Skeletal muscle tissue (tissue), 4 donors: ENCODE measurements around the gene STAC2. TPM values are rescaled to one million over a fixed set of nuclear protein-coding genes. Genes with fewer than 3 reads are reported as not detected.

Source experiments
- H3K27ac ChIP-seq: one replicate; pipeline ENCODE4 v1.7.0; 2013; ENCODE audit warnings: mild to moderate bottlenecking, low read depth, low read length, inconsistent platforms
- H3K27me3 ChIP-seq, 3 donors: one replicate each; pipeline ENCODE4 v1.7.0; 2013; ENCODE audit warnings: low read length in 3 of 3; ENCODE audit not compliant: control insufficient read depth in 3 of 3, insufficient read depth in 3 of 3
- H3K36me3 ChIP-seq, 3 donors: one replicate each; pipeline ENCODE4 v1.7.0; 2013; ENCODE audit warnings: low read length in 3 of 3; ENCODE audit not compliant: control insufficient read depth in 3 of 3, insufficient read depth in 3 of 3
- H3K4me1 ChIP-seq, 3 donors: one replicate each; pipeline ENCODE4 v1.7.0; 2013; ENCODE audit warnings: low read length in 3 of 3, mild to moderate bottlenecking in 3 of 3; ENCODE audit not compliant: control insufficient read depth in 3 of 3, insufficient read depth in 3 of 3
- H3K4me3 ChIP-seq, 3 donors: one replicate each; pipeline ENCODE4 v1.7.0; 2013; ENCODE audit warnings: low read length in 3 of 3
- H3K9ac ChIP-seq, 3 donors: one replicate each; pipeline ENCODE4 v1.7.0; 2013; ENCODE audit warnings: low read length in 3 of 3, mild to moderate bottlenecking in 3 of 3, moderate library complexity in 2 of 3, low read depth in 1 of 3
- H3K9me3 ChIP-seq, 3 donors: one replicate each; pipeline ENCODE4 v1.7.0; 2013; ENCODE audit warnings: low read length in 3 of 3; ENCODE audit not compliant: control insufficient read depth in 3 of 3
- total RNA-seq: library from RNA; depleted of rRNA; stranded (reverse); fragments of >200 nt; gene quantifications from one replicate; pipeline ENCODE4 v1.2.3, GENCODE V29; 2014
- donor health status: Osteomylitis.

STAC2 gene
- total RNA-seq, 1 donor from 2014 or later: not detected

- Histone ChIP-seq H3K4me1 (peaks cover 48 to 60% (median 53%) of the 10 kb centered on the region in 3 donors), H3K4me3 (peak overlapping the region; percentile 75 to 99 (median 94)), H3K27me3 (no peaks in the 10 kb centered on the region), H3K9ac (peak overlapping the region; percentile 50 to 98 (median 73)), H3K27ac (peak overlapping the region; percentile 99), H3K9me3 (no peaks in the 10 kb centered on the region), H3K36me3 (peaks cover 2 to 19% (median 13%) of the 10 kb centered on the region in 3 donors)
These were observed 32.8 kb downstream of the STAC2 start for GRCh38 chr17:39192901-39193300.

- peak overlapping the region; percentile 86 to 98 (median 89) for H3K9ac ChIP-seq
- peaks cover 53 to 69% (median 58%) of the 10 kb centered on the region in 3 donors for H3K4me1 ChIP-seq
- peak overlapping the region; percentile 75 to 99 (median 94) for H3K4me3 ChIP-seq
- peaks cover 9 to 25% (median 21%) of the 10 kb centered on the region in 3 donors for H3K36me3 ChIP-seq
- no peaks in the 10 kb centered on the region for H3K27me3 ChIP-seq
- peak overlapping the region; percentile 99 for H3K27ac ChIP-seq
- no peaks in the 10 kb centered on the region for H3K9me3 ChIP-seq
These were observed 33.8 kb downstream of the STAC2 start for GRCh38 chr17:39191750-39192510.

- H3K9ac ChIP-seq: peak overlapping the region in 2 of 3 donors; percentile 8 to 45
- no peaks in the 10 kb centered on the region for H3K27me3 ChIP-seq
- no peaks in the 10 kb centered on the region for H3K9me3 ChIP-seq
- H3K36me3 ChIP-seq: peaks cover 47 to 56% (median 48%) of the 10 kb centered on the region in 3 donors
- H3K27ac ChIP-seq: no peak overlapping the region
- H3K4me3 ChIP-seq: no peak overlapping the region
- peaks cover 21 to 42% (median 21%) of the 10 kb centered on the region in 3 donors for H3K4me1 ChIP-seq
These were observed 38.5 kb downstream of the STAC2 start for GRCh38 chr17:39187152-39187830.

DNA sequence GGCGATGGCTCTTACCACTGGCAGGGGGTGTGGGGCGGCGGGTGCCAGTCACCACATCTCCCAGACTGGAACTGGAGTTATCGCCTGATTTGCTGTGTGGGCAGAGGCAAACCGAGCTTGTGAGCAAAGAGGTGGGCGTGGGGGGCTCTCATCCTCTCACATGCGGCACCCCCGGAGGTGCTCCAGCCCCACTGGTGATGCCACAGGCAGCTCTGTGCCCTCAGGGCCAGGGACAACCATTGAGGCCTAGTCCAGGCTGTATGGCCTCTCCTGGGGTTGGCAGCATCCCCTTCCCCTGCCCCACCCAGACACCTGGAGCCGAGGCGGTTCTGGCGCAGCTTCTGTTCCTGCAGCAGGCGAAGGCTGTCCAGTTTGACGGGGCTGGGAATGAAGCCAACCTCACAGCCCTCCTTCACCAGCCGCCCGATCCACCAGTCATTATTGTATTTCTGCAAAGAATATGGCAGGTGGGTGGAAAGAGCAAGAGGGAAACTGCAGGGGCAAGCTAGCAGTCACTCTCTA lies 39.2 kb downstream of the STAC2 start:
- no peak overlapping the region for H3K9ac ChIP-seq
- no peaks in the 10 kb centered on the region for H3K9me3 ChIP-seq
- H3K4me3 ChIP-seq: no peak overlapping the region
- H3K36me3 ChIP-seq: peaks cover 45 to 54% (median 49%) of the 10 kb centered on the region in 3 donors
- peaks cover 13 to 35% (median 15%) of the 10 kb centered on the region in 3 donors for H3K4me1 ChIP-seq
- H3K27me3 ChIP-seq: no peaks in the 10 kb centered on the region
- no peak overlapping the region for H3K27ac ChIP-seq

DNA sequence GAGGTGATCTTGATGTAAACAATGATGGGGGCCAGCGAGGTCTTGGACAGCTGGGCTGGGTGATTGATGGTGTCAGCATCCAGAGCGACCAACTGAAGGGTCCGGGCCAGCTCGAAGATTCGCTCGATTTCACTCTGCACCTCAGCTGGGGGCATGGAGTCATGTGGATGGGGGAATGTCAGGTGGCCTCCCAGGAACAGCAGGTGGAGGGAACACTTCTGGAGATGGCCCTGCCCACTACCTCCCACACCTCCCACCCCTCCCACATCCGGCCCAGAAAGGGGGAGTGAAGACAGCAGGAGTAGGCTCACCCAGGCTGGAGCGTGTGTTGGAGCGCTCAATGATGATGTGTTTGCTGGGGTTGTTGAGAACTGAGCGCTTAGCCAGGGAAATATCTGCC lies 42.0 kb downstream of the STAC2 start:
- Histone ChIP-seq H3K27me3 (no peaks in the 10 kb centered on the region), H3K27ac (no peak overlapping the region), H3K9ac (no peak overlapping the region), H3K36me3 (peaks cover 55 to 61% (median 58%) of the 10 kb centered on the region in 3 donors), H3K4me3 (no peak overlapping the region), H3K9me3 (no peaks in the 10 kb centered on the region), H3K4me1 (peaks cover 6 to 23% (median 6%) of the 10 kb centered on the region in 3 donors)

DNA sequence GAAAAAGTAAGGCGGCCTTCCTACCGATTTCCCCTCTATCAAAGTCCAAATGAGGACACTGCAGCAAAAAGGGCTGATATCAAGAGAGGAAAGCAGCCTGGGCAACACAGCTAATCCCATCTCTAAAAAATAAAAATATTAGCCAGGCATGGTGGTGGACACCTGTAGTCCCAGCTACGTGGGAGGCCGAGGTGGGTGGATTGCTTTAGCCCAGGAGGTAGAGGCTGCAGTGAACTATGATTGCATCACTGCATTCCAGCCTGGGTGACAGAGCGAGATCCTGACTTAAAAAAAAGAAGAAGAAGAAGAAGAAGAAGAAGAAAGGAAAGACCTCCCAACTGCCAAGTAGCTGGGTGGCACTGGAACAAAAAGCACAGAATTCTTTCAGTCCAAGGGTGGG lies 42.7 kb downstream of the STAC2 start:
- Histone ChIP-seq H3K9me3 (no peaks in the 10 kb centered on the region), H3K27ac (no peak overlapping the region), H3K27me3 (no peaks in the 10 kb centered on the region), H3K36me3 (peaks cover 56 to 65% (median 58%) of the 10 kb centered on the region in 3 donors), H3K9ac (no peak overlapping the region), H3K4me1 (peaks cover 6 to 29% (median 8%) of the 10 kb centered on the region in 3 donors), H3K4me3 (no peak overlapping the region)

GRCh38 chr17:39181303-39181702 lies 44.4 kb downstream of the STAC2 start:
- H3K9me3 ChIP-seq: no peaks in the 10 kb centered on the region
- H3K4me1 ChIP-seq: peaks cover 2 to 30% (median 5%) of the 10 kb centered on the region in 3 donors
- no peak overlapping the region for H3K9ac ChIP-seq
- no peak overlapping the region for H3K4me3 ChIP-seq
- H3K27ac ChIP-seq: no peak overlapping the region
- H3K36me3 ChIP-seq: peaks cover 60 to 66% (median 62%) of the 10 kb centered on the region in 3 donors
- no peaks in the 10 kb centered on the region for H3K27me3 ChIP-seq

DNA sequence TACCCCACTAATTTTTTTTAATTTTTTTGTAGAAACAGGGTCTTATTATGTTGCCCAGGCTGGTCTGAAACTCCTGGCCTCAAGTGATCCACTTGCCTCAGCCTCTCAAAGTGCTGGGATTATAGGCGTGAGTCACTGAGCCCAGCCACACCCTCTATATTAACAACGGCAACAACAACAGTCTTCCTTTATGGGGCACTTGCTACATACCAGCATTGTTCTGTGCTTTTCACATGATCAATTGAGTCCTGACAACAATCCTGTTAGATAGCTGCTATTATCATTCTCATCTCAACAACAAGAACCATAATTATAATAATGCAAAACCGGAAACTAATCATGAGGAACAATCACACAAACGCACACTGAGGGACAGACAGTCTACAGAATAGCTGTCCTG lies 47.2 kb downstream of the STAC2 start:
- peaks cover 4 to 50% (median 31%) of the 10 kb centered on the region in 3 donors for H3K4me1 ChIP-seq
- H3K9me3 ChIP-seq: no peaks in the 10 kb centered on the region
- peaks cover 41 to 48% (median 46%) of the 10 kb centered on the region in 3 donors for H3K36me3 ChIP-seq
- no peak overlapping the region for H3K9ac ChIP-seq
- no peak overlapping the region for H3K4me3 ChIP-seq
- H3K27me3 ChIP-seq: no peaks in the 10 kb centered on the region
- H3K27ac ChIP-seq: no peak overlapping the region

DNA sequence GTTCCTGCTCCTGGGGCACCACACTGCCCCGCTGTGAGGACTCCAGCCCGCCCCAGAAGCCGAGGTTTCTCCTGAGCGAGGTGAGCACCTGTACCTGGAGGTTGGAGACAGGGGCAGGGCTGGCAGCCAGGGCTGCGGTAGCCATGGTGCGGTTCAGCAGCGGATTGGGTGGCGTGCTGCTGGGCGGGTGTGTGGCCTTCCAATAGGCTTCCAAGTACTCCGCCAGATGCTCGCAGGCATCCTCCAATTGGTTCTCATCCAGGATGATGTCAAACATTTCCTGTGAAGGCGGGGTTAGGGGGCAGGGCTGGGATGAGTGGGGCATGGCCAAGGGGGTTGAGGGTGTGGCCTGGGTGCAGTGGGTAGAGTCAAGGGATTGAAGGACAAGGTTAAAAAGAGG lies 48.5 kb downstream of the STAC2 start:
- no peaks in the 10 kb centered on the region for H3K27me3 ChIP-seq
- H3K27ac ChIP-seq: no peak overlapping the region
- peaks cover 34 to 45% (median 38%) of the 10 kb centered on the region in 3 donors for H3K36me3 ChIP-seq
- no peak overlapping the region for H3K9ac ChIP-seq
- no peak overlapping the region for H3K4me3 ChIP-seq
- H3K9me3 ChIP-seq: no peaks in the 10 kb centered on the region
- H3K4me1 ChIP-seq: peaks cover 4 to 55% (median 36%) of the 10 kb centered on the region in 3 donors
